Caco-2 (cell line): ENCODE results near the gene MACROD2. TPM values are rescaled to one million over a fixed set of nuclear protein-coding genes. Genes with fewer than 3 reads are reported as not detected.
A peak's percentile ranks its signal among the peaks of the same experiment; 100 is the strongest.

Experiments
- BruUV-seq: library from RNA; stranded (reverse); fragments of 400-500 nt; replicated peaks from 2 replicates; lab custom pipeline; 2021; lab: Mats Ljungman, UMichigan
- CTCF ChIA-PET: fragments of 300-600 bp; sonication (Branson Sonifier 250); formaldehyde crosslinking; loops from one replicate; lab custom pipeline; 2022; ENCODE audit warnings: antibody characterized with exemption; lab: Charles Lee
- POLR2A ChIA-PET: fragments of 300-600 bp; sonication (Branson Sonifier 250); formaldehyde crosslinking; loops from one replicate; lab custom pipeline; 2022; ENCODE audit warnings: antibody characterized with exemption; lab: Charles Lee
- DNase-seq, 2 experiments: peaks; one replicate each; pipeline versions ENCODE4 v3.0.0 to v3.0.0-alpha.2; 2020 to 2022
- H3K27me3 ChIP-seq: replicated peaks from 2 replicates; pipeline ENCODE4 v1.6.0; 2011; ENCODE audit warnings: low read length; ENCODE audit not compliant: control insufficient read depth, insufficient read depth
- H3K36me3 ChIP-seq: 2 replicates; pipeline ENCODE4 v1.5.1; 2011; ENCODE audit warnings: low read length; ENCODE audit not compliant: control insufficient read depth, insufficient read depth
- H3K4me1 ChIP-seq: fragments of 250-450 bp; sonication (Bioruptor Pico); 2 replicates; pipeline ENCODE4 v1.5.1; 2020; ENCODE audit warnings: mild to moderate bottlenecking
- H3K4me3 ChIP-seq: 2 replicates; pipeline ENCODE4 v1.5.1; 2011; ENCODE audit warnings: low read depth, mild to moderate bottlenecking, control low read depth, low read length
- H3K9me3 ChIP-seq: fragments of 250-450 bp; sonication (Bioruptor Pico); 2 replicates; pipeline ENCODE4 v1.5.1; 2020; ENCODE audit warnings: mild to moderate bottlenecking, moderate library complexity
- H3K27ac Mint-ChIP-seq: one replicate; pipeline ENCODE4 v1.8.0; 2022; ENCODE audit warnings: mixed read lengths; ENCODE audit not compliant: unreplicated experiment
- H3K27me3 Mint-ChIP-seq: one replicate; pipeline ENCODE4 v1.8.0; 2022; ENCODE audit warnings: mixed read lengths; ENCODE audit not compliant: insufficient read depth, unreplicated experiment
- H3K36me3 Mint-ChIP-seq: one replicate; pipeline ENCODE4 v1.8.0; 2022; ENCODE audit warnings: mild to moderate bottlenecking, mixed read lengths; ENCODE audit not compliant: insufficient read depth, unreplicated experiment
- H3K4me1 Mint-ChIP-seq: one replicate; pipeline ENCODE4 v1.8.0; 2022; ENCODE audit warnings: low read depth, mixed read lengths; ENCODE audit not compliant: unreplicated experiment
- H3K4me3 Mint-ChIP-seq: one replicate; pipeline ENCODE4 v1.8.0; 2022; ENCODE audit warnings: mild to moderate bottlenecking, moderate library complexity, mixed read lengths; ENCODE audit not compliant: unreplicated experiment
- H3K9me3 Mint-ChIP-seq: one replicate; pipeline ENCODE4 v1.8.0; 2022; ENCODE audit warnings: mixed read lengths; ENCODE audit not compliant: unreplicated experiment
- intact Hi-C: fragments of 100-400 bp; cut with micrococcal nuclease; formaldehyde crosslinking; loops from one replicate; pipeline ENCODE4 v1.10.0; 2022; ENCODE audit not compliant: unreplicated experiment
- total RNA-seq: library from RNA; stranded (reverse); gene quantifications from 2 replicates; pipeline ENCODE4 v1.2.3, GENCODE V29; 2022
- TF ChIP-seq, protein P1 (sequence below), 2 experiments: fragments of 200-600 bp in 1 of 2; IDR thresholded peaks; 1 replicate in 1 of 2; 2 replicates in 1 of 2; pipeline versions ENCODE4 v1.5.1 to v1.8.0; 2011 to 2022; ENCODE audit warnings: antibody characterized with exemption in 1 of 2, control low read depth in 1 of 2, inconsistent platforms in 1 of 2, low read depth in 1 of 2, low read length in 1 of 2, mild to moderate bottlenecking in 1 of 2, moderate library complexity in 1 of 2; ENCODE audit not compliant: insufficient read depth in 1 of 2, severe bottlenecking in 1 of 2, unreplicated experiment in 1 of 2

Gene MACROD2
- total RNA-seq, 1 experiment from 2014 or later = 6.4 TPM

DNA sequence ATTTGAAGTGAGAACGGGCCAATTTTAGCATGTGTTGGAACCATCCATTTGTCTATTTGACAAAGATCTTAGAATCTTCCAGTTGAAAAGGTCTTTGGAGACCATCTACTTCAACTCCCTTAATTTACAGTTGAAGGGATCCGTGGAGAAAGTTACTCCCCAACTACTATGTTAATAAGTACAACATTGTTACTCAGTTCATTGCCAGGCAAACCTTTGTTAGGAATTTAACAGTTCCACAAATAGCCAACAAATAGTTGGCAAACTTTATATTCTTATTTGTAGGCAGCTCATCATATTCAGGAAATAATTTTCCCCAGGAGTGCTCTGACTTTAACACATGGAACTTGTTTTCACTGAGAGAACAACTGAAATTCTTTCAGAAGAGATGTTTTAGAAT is 423.1 kb downstream of the MACROD2 start:
- intact Hi-C loops = no loop called here
- CTCF ChIA-PET = no interaction called here
- no peaks in the 10 kb centered on the region for H3K9me3 Mint-ChIP-seq

DNA sequence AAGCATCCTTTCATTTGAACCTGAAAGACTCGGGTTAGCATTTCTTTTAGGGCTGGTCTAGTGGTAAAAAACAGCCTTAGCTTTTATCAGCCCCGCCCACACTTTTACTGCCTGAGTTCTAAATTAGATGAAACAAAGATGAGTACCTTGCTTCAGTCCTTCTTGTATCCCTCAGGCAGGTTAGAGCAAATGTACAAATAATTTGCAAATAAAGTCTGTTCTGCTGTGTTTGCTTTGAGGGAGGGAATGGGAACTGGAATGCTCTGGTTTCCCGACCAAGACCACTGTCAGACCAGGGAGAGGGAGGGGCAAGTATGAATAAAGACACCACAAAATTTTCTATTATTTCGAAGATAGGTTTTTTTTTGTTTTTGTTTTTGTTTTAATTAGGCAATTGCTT is 427.6 kb downstream of the MACROD2 start:
- Histone ChIP-seq H3K27me3 (no peaks in the 10 kb centered on the region), H3K36me3 (no peaks in the 10 kb centered on the region), H3K4me3 (no peak overlapping the region), H3K9me3 (no peaks in the 10 kb centered on the region), H3K4me1 (peaks cover 7% of the 10 kb centered on the region)
- H3K9me3 Mint-ChIP-seq = peaks cover 10% of the 10 kb centered on the region
- H3K4me1 Mint-ChIP-seq = peaks cover 12% of the 10 kb centered on the region
- DNase-seq = peak in 1 of 2 experiments; percentile 23
- ChIA-PET POLR2A (no interaction called here), CTCF (no interaction called here)
- BruUV-seq = no TSS peak
- no peak overlapping the region for H3K4me3 Mint-ChIP-seq
- no peaks in the 10 kb centered on the region for H3K36me3 Mint-ChIP-seq
- H3K27me3 Mint-ChIP-seq = no peaks in the 10 kb centered on the region
- H3K27ac Mint-ChIP-seq = no peak overlapping the region
- TF ChIP-seq, protein P1, sequence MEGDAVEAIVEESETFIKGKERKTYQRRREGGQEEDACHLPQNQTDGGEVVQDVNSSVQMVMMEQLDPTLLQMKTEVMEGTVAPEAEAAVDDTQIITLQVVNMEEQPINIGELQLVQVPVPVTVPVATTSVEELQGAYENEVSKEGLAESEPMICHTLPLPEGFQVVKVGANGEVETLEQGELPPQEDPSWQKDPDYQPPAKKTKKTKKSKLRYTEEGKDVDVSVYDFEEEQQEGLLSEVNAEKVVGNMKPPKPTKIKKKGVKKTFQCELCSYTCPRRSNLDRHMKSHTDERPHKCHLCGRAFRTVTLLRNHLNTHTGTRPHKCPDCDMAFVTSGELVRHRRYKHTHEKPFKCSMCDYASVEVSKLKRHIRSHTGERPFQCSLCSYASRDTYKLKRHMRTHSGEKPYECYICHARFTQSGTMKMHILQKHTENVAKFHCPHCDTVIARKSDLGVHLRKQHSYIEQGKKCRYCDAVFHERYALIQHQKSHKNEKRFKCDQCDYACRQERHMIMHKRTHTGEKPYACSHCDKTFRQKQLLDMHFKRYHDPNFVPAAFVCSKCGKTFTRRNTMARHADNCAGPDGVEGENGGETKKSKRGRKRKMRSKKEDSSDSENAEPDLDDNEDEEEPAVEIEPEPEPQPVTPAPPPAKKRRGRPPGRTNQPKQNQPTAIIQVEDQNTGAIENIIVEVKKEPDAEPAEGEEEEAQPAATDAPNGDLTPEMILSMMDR (IDR thresholded peaks at IDR 0.05; ENCODE audit: insufficient read depth in 1 of 2, low read depth in 1 of 2, low read length in 1 of 2, severe bottlenecking in 1 of 2, unreplicated experiment in 1 of 2) = no peak
- intact Hi-C loops = no loop called here

More for the DNA sequence above, 423.1 kb downstream of the MACROD2 start:
- DNase-seq = no peak
- H3K4me3 ChIP-seq = no peak overlapping the region
- H3K27me3 ChIP-seq = no peaks in the 10 kb centered on the region
- Mint-ChIP-seq H3K4me1 (peaks cover 23% of the 10 kb centered on the region), H3K27me3 (no peaks in the 10 kb centered on the region), H3K27ac (no peak overlapping the region), H3K36me3 (no peaks in the 10 kb centered on the region), H3K4me3 (no peak overlapping the region)
- no TSS peak for BruUV-seq
- H3K4me1 ChIP-seq = peaks cover 10% of the 10 kb centered on the region
- POLR2A ChIA-PET = no interaction called here
- H3K36me3 ChIP-seq = no peaks in the 10 kb centered on the region
- H3K9me3 ChIP-seq = no peaks in the 10 kb centered on the region
- TF ChIP-seq, protein P1 (IDR thresholded peaks at IDR 0.05; ENCODE audit: insufficient read depth in 1 of 2, low read depth in 1 of 2, low read length in 1 of 2, severe bottlenecking in 1 of 2, unreplicated experiment in 1 of 2) = no peak

GRCh38 chr20:14431568-14431967 is 436.3 kb downstream of the MACROD2 start:
- Histone ChIP-seq H3K4me3 (no peak overlapping the region), H3K27me3 (no peaks in the 10 kb centered on the region), H3K4me1 (peaks cover 43% of the 10 kb centered on the region), H3K36me3 (no peaks in the 10 kb centered on the region), H3K9me3 (no peaks in the 10 kb centered on the region)
- H3K36me3 Mint-ChIP-seq = no peaks in the 10 kb centered on the region
- POLR2A ChIA-PET = interaction anchor here (2.2 kb wide), 1 partner anchor 94 kb away, joined by 16 read pairs; the partner anchor contains the start of gene FLRT3
- TF ChIP-seq, protein P1 (IDR thresholded peaks at IDR 0.05; ENCODE audit: insufficient read depth in 1 of 2, low read depth in 1 of 2, low read length in 1 of 2, severe bottlenecking in 1 of 2, unreplicated experiment in 1 of 2) = no peak
- intact Hi-C loops = no loop called here
- H3K27me3 Mint-ChIP-seq = no peaks in the 10 kb centered on the region
- peaks cover 26% of the 10 kb centered on the region for H3K9me3 Mint-ChIP-seq
- peak overlapping the region; percentile 83 for H3K27ac Mint-ChIP-seq
- peaks cover 21% of the 10 kb centered on the region for H3K4me1 Mint-ChIP-seq
- BruUV-seq = no TSS peak
- H3K4me3 Mint-ChIP-seq = no peak overlapping the region
- no peak for DNase-seq
- CTCF ChIA-PET = no interaction called here
